ENCODE results near the gene MEIOC. TPM values are rescaled to one million over a fixed set of nuclear protein-coding genes. Genes with fewer than 3 reads are reported as not detected.
"Not testable (repeated sequence)": the region's sequence is repeated elsewhere in the genome, so short reads cannot be mapped to it uniquely, and the experiment has no call there.

Gene MEIOC
- not detected for total RNA-seq

DNA sequence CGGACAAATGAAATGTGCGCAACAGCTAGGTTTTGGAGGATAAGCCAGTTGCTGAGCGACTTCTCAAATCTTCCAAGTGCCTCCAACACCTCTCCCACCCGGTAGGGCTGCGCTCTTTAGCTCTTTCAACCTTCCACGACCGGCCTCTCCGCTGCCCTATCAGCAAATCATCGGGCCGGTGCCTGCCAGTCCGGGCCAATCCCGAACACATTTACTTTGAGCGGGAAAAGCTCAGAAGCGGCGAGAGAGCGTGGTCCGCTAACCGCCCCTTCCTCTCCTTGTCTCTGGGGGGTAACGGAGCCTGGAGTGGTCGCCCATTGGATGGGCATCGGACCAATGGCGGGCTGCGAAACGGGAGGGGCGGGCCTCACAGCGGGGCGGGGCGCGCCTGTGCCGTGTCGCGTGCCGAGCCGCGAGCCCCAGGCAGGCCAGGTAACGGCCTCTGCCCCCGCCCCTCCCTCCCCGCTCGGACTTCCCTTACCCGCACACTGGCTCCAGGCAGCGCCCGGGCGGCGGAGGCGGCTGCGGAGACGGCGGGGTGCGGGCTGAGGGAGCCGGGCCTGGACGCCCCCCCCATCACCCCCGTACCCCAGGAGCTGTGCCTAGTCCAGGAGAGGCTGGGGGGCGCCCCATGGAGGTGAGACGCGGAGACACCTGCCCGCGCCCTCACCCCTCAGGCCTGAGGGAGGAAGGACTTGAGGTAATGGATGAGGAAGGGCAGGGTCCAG lies at the start of gene MEIOC:
Gene MEIOC (plus strand): TSS at position 486 of the 728 bp plus-strand sequence. CDS start 146 bp downstream, at position 632.
- peaks cover 38% of the 10 kb centered on the region for H3K27me3 Mint-ChIP-seq
- DNase-seq (peak; percentile 46), ATAC-seq (peak; percentile 78)
- CTCF ChIA-PET = interaction anchor here (0.6 to 1.4 kb wide), 2 partner anchors 14 to 122 kb away, joined by 3 read pairs; no protein-coding TSS in a partner anchor
- peaks cover 3% of the 10 kb centered on the region for H3K4me1 Mint-ChIP-seq
- peak within 1 kb of the TSS; percentile 26 for H3K4me3 Mint-ChIP-seq
- no peaks in the 10 kb centered on the region for H3K9me3 Mint-ChIP-seq (ENCODE audit: low read depth)
- H3K36me3 Mint-ChIP-seq = peaks cover 2% of the 10 kb centered on the region
- no peak within 1 kb of the TSS for H3K27ac Mint-ChIP-seq

GRCh38 chr17:44606658-44607057 lies 49.6 kb upstream of the MEIOC start:
- H3K27ac Mint-ChIP-seq = no peak overlapping the region
- no peaks in the 10 kb centered on the region for H3K9me3 Mint-ChIP-seq (ENCODE audit: low read depth)
- no peaks in the 10 kb centered on the region for H3K36me3 Mint-ChIP-seq
- H3K27me3 Mint-ChIP-seq = peaks cover 14% of the 10 kb centered on the region
- H3K4me3 Mint-ChIP-seq = no peak overlapping the region
- DNase-seq (no peak), ATAC-seq (no peak)
- H3K4me1 Mint-ChIP-seq = no peaks in the 10 kb centered on the region
- CTCF ChIA-PET = no interaction called here

DNA sequence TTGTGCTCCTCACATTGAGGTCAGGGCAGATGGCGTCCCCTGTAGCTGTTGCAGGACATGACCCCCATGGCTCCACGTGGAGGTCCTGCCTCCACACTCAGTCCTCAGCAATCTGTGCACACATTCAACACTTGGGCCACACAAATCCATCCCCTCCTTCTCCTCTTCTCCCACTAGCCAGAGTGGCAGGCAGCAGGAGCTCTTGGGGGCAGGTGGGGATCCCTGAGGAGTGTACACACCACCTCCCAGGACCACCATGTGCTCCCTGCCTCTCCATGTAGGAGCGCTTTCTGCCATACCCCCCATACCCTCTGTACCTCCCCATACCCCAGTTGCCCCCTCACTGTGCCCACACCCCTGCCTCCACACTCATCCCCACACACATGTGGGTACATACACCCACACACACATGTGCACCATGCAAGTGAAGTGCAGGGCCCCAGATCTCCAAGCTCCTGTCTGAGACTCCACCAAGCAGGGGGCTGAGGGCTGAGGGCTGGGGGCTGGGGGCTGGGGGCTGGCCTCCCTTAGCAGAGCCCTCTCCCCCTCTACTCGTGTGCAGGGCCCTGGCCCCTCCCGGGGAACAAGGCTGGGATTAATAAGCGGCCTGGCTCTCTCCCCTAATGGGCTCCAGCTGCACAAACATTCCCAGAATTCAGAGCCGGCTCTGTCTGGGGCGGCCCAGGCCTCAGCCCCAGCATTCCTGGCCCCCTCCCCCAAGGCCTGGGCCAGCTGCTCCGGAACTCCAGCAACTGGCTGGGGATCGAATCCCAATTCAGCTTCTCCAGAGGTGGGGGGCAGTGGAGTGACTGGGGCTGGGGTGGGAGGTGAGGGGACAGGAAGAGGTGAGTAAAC lies 48.2 kb upstream of the MEIOC start:
- DNase-seq (no peak), ATAC-seq (no peak)
- Mint-ChIP-seq H3K4me1 (no peaks in the 10 kb centered on the region), H3K9me3 (ENCODE audit: low read depth) (no peaks in the 10 kb centered on the region), H3K27ac (no peak overlapping the region), H3K4me3 (no peak overlapping the region), H3K27me3 (peaks cover 9% of the 10 kb centered on the region), H3K36me3 (no peaks in the 10 kb centered on the region)
- CTCF ChIA-PET = no interaction called here

DNA sequence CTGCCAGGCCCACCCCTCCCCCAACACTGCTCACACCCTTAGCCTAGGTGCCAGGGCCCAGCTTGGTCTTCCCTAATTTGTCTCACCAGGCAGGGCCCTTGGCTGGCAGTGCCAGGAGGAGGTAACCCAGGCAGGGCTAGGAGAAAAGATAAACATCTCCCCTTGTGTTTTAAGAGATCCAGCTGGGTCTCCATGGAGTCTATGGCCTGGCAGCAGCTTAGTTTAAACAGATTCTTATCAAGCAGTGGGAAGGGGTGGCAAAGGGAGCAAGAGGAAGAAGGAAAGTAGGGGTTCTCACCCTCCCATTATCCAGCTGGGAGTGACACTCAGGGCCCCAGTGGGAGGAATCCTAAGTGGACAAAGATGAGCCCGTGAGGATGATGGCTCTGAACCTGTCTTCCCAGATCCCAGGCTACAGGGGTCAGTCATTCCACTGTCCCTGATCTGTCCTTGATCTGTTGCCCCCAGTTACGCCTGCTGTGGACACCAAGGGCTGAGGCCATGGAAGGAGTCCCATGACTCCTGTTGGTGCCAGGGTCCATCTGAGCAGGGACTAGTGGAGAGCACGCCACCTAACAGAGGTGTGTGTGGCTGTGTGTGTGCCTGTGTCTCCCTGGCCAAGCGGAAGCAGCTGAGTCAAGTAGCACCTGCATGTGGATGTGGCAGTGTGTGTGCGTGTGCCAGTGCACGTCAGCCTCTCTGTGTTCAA lies 47.4 kb upstream of the MEIOC start:
- Mint-ChIP-seq H3K27me3 (peaks cover 9% of the 10 kb centered on the region), H3K9me3 (ENCODE audit: low read depth) (no peaks in the 10 kb centered on the region), H3K4me1 (no peaks in the 10 kb centered on the region), H3K4me3 (no peak overlapping the region), H3K36me3 (no peaks in the 10 kb centered on the region), H3K27ac (no peak overlapping the region)
- DNase-seq (no peak), ATAC-seq (no peak)
- CTCF ChIA-PET = no interaction called here

DNA sequence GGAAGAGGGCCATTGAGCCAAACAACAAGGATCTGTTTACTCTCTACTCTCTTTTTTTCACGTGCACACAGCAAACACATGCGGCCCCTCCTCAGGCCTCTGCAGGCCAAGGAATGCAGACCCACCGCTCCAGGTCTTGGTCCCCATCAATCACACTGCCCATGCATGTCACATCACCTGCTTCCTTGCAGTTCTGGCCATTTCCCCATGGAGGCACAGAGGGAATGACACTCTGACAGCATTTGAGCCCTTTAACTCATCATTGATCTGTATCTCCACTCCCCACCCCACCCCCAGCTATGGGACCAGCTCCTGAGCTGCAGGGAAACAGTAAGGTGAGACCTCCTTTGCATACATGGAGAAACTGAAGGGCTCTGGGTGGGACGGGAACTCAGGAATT lies 45.9 kb upstream of the MEIOC start:
- Mint-ChIP-seq H3K36me3 (no peaks in the 10 kb centered on the region), H3K9me3 (ENCODE audit: low read depth) (no peaks in the 10 kb centered on the region), H3K4me1 (no peaks in the 10 kb centered on the region), H3K4me3 (no peak overlapping the region), H3K27ac (no peak overlapping the region), H3K27me3 (peaks cover 19% of the 10 kb centered on the region)
- CTCF ChIA-PET = interaction anchor here (1.2 kb wide), 1 partner anchor 9 kb away, joined by 4 read pairs; no protein-coding TSS in a partner anchor
- ATAC-seq (no peak), DNase-seq (no peak)

- Mint-ChIP-seq H3K36me3 (no peaks in the 10 kb centered on the region), H3K4me1 (no peaks in the 10 kb centered on the region), H3K27ac (no peak overlapping the region), H3K4me3 (no peak overlapping the region), H3K9me3 (ENCODE audit: low read depth) (no peaks in the 10 kb centered on the region), H3K27me3 (peaks cover 20% of the 10 kb centered on the region)
- CTCF ChIA-PET = interaction anchor here (1.2 kb wide), 1 partner anchor 10 kb away, joined by 4 read pairs; no protein-coding TSS in a partner anchor
- no peak for ATAC-seq
- no peak for DNase-seq
Measured at GRCh38 chr17:44610871-44611270, 45.4 kb upstream of the MEIOC start.

DNA sequence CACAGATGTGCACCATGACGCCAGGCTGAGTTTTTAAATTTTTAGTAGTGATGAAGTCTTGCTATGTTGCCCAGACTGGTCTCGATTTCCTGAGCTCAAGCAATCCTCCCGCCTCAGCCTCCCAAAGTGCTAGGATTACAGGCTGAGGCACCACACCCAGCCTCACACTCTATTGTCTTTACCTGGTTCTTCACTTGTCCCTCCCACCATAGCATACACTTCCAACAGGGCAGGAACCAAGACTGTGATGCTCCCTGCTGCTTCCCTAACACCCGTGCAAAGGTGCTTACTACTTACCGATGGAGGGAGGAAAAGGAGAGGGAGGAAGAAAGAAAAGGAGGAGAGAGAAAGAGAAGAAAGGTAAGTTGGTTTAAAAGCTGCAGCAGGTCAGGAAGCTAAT lies 41.4 kb upstream of the MEIOC start:
- no peaks in the 10 kb centered on the region for H3K36me3 Mint-ChIP-seq
- no peaks in the 10 kb centered on the region for H3K4me1 Mint-ChIP-seq
- ATAC-seq (no peak), DNase-seq (no peak)
- no peaks in the 10 kb centered on the region for H3K9me3 Mint-ChIP-seq (ENCODE audit: low read depth)
- H3K27me3 Mint-ChIP-seq = peaks cover 27% of the 10 kb centered on the region
- CTCF ChIA-PET = interaction anchor here (1.0 kb wide), 1 partner anchor 8 kb away, joined by 3 read pairs; no protein-coding TSS in a partner anchor
- H3K27ac Mint-ChIP-seq = no peak overlapping the region
- no peak overlapping the region for H3K4me3 Mint-ChIP-seq

DNA sequence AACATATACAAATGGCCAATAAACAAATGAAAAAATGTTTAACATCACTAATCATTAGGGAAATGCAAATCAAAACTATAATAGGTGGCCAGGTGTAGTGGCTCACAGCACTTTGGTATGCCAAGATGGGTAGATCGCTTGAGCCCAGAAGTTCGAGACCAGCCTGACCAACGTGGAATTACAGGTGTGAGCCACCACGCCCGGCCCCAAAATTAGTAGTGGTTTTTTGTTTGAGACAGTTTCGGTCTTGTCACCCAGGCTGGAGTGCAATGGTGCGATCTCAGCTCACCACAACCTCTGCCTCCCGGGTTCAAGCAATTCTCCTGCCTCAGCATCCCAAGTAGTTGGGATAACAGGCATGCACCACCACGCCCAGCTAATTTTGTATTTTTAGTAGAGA lies 37.6 kb upstream of the MEIOC start:
- not testable (repeated sequence) for H3K36me3 Mint-ChIP-seq; H3K4me3 Mint-ChIP-seq; H3K9me3 Mint-ChIP-seq (ENCODE audit: low read depth); H3K27ac Mint-ChIP-seq; ATAC-seq; DNase-seq; H3K4me1 Mint-ChIP-seq
- CTCF ChIA-PET = interaction anchor here (0.7 kb wide), 1 partner anchor 852 kb away, joined by 3 read pairs; no protein-coding TSS in a partner anchor
- peaks cover 26% of the 10 kb centered on the region for H3K27me3 Mint-ChIP-seq

DNA sequence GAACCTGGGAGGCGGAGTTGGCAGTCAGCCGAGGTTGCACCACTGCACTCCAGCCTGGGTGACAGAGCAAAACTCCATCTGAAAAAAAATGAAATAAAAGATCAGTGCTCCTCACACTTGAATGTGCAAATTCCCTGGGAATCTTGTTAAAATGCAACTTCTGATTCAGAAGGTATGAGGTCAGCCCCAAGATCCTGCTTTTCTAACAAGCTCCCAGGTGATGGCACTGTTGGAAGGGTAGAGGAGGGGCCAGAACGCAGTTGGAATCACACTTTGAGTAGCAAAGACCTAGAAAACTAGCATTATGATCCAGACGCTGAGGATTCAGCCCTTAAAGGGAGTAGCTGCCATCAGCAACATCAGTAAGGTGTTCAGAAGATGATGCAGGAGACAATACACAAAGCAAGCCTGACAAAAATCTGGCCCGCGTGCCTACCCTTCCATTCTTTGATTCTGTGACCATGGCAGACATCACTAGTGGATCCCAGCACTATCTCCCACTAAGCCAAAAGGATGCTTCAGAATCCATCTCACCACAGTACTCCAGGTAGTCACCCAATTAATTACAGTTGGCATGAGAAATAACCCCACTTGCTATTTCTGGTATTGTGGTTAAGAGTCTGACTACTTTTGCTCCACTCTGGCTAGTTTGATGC lies 33.1 kb upstream of the MEIOC start:
- H3K27ac Mint-ChIP-seq = no peak overlapping the region
- H3K9me3 Mint-ChIP-seq (ENCODE audit: low read depth) = no peaks in the 10 kb centered on the region
- H3K4me3 Mint-ChIP-seq = no peak overlapping the region
- CTCF ChIA-PET = interaction anchor here (1.3 kb wide), 1 partner anchor 8 kb away, joined by 3 read pairs; no protein-coding TSS in a partner anchor
- H3K36me3 Mint-ChIP-seq = no peaks in the 10 kb centered on the region
- H3K27me3 Mint-ChIP-seq = peaks cover 22% of the 10 kb centered on the region
- DNase-seq = no peak
- H3K4me1 Mint-ChIP-seq = no peaks in the 10 kb centered on the region
- ATAC-seq = no peak

DNA sequence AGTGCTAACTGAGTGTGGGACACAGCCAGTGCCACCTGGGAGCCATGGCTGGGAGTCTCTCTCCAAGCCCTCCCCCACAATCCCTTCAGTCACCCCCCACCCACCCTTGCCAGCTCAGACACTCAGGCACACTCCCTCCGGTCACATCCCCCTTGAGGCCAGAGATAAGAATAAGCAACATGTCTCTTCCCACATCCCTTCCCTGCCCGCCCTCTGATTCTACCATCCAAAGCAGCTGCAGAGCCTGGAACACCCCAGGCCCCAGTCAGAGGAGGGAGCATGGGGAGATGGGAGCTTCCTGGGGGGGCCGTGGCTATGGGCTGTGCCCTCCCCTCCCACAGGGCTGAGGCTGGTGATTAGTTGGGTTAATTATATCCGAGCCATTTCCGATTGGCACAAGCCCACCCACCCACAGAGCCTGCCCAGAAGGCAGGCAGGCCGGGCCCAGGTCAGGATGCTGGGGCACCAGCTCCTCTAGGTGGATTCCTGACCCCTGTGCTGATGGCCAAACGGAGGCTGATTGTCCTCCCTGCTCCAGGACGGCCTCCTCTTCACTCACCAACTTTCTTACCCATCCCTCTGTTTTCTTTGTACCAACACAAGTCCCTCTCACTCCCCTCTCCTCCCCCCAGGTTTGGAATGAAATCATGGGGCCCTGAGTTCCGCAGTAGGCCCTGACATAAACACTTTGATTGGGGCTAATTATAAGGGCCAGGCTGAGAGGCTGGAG lies 28.6 kb upstream of the MEIOC start:
- CTCF ChIA-PET = no interaction called here
- no peak for DNase-seq
- Mint-ChIP-seq H3K9me3 (ENCODE audit: low read depth) (no peaks in the 10 kb centered on the region), H3K27me3 (peaks cover 18% of the 10 kb centered on the region), H3K27ac (no peak overlapping the region), H3K36me3 (no peaks in the 10 kb centered on the region), H3K4me1 (no peaks in the 10 kb centered on the region), H3K4me3 (no peak overlapping the region)
- ATAC-seq = no peak

- Mint-ChIP-seq H3K27me3 (peaks cover 20% of the 10 kb centered on the region), H3K36me3 (no peaks in the 10 kb centered on the region), H3K4me3 (no peak overlapping the region), H3K4me1 (no peaks in the 10 kb centered on the region), H3K27ac (no peak overlapping the region), H3K9me3 (ENCODE audit: low read depth) (no peaks in the 10 kb centered on the region)
- DNase-seq (no peak), ATAC-seq (no peak)
- CTCF ChIA-PET = no interaction called here
Measured at GRCh38 chr17:44628243-44629188, 27.8 kb upstream of the MEIOC start.

DNA sequence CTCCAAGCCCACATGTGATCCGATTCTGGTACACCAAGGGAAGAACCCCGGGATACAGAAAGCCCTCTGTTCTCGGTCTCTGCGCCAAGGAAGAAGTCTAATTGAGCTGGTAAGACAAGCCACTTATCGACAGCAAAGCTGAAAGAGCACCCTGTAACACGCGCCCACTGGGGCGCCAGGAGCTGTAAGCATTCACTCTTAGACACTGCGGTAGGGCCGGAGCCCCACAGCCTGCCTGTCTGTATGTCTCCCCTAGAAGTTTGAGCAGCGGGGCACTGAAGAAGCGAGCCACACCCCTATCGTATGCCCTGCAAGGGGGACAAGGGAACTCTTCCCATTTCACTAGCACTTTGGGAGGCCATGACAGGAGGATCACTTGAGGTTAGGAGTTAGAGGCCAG lies 27.0 kb upstream of the MEIOC start:
- Mint-ChIP-seq H3K27ac (no peak overlapping the region), H3K27me3 (peaks cover 20% of the 10 kb centered on the region), H3K4me3 (no peak overlapping the region), H3K36me3 (no peaks in the 10 kb centered on the region), H3K9me3 (ENCODE audit: low read depth) (no peaks in the 10 kb centered on the region), H3K4me1 (no peaks in the 10 kb centered on the region)
- CTCF ChIA-PET = no interaction called here
- DNase-seq (no peak), ATAC-seq (no peak)

Measured in activated CD8-positive, alpha-beta memory T cell treated with anti-CD3 and anti-CD28 coated beads, Interleukin-2, amount 10 ng/mL, durations not matched to agents 7 days and 5 days (primary cell).